Tibial nerve (tissue), 4 donors: ENCODE measurements around the gene HTR1E.

Experiments
- EP300 ChIP-seq, 2 donors: sonication (generic); formaldehyde crosslinking; IDR thresholded peaks; one replicate each; pipeline ENCODE4 v1.6.1; 2017; ENCODE audit warnings: antibody characterized with exemption in 2 of 2, mild to moderate bottlenecking in 1 of 2
- POLR2A ChIP-seq, 2 donors: fragments of 450-650 bp; IDR thresholded peaks; one replicate each; pipeline ENCODE4 v1.6.1; 2017; ENCODE audit warnings: antibody characterized with exemption in 2 of 2, mild to moderate bottlenecking in 2 of 2, moderate library complexity in 2 of 2
- TF ChIP-seq, protein P1 (sequence below), 5 experiments: fragments of 200-600 bp in 3 of 5; fragments of 450-650 bp in 2 of 5; sonication (generic) in 3 of 5; IDR thresholded peaks; one replicate each; pipeline ENCODE4 v1.5.1; 2016 to 2019; ENCODE audit warnings: antibody characterized with exemption in 5 of 5, mild to moderate bottlenecking in 3 of 5, moderate library complexity in 2 of 5

DNA sequence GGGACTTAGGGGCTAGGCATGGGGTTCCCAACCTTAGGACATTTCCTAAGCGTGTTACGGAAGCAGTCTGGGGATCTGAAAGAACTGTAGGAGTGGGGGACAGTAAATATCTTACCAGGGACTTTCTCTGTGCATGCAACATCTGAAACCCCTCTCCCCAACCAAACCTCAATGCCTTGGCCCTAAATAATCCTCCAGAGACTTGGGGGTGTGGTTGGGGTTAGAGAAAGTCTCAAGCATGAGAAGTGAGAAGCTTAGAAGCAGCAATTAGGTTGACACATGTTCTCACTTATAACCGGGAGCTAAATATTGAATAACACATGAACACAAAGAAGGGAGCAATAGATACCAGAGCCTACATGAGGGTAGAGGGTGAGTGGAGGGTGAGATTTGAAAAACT is 74.7 kb downstream of the HTR1E start:
- TF ChIP-seq, protein P1, sequence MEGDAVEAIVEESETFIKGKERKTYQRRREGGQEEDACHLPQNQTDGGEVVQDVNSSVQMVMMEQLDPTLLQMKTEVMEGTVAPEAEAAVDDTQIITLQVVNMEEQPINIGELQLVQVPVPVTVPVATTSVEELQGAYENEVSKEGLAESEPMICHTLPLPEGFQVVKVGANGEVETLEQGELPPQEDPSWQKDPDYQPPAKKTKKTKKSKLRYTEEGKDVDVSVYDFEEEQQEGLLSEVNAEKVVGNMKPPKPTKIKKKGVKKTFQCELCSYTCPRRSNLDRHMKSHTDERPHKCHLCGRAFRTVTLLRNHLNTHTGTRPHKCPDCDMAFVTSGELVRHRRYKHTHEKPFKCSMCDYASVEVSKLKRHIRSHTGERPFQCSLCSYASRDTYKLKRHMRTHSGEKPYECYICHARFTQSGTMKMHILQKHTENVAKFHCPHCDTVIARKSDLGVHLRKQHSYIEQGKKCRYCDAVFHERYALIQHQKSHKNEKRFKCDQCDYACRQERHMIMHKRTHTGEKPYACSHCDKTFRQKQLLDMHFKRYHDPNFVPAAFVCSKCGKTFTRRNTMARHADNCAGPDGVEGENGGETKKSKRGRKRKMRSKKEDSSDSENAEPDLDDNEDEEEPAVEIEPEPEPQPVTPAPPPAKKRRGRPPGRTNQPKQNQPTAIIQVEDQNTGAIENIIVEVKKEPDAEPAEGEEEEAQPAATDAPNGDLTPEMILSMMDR (IDR thresholded peaks at IDR 0.05), result no peak
- no peak for TF ChIP-seq POLR2A (IDR thresholded peaks at IDR 0.05)
- TF ChIP-seq EP300 (IDR thresholded peaks at IDR 0.05), result no peak
